Mammary epithelial cell (primary cell): ENCODE results near the gene MGA.

ENCODE experiments used
- CTCF ChIP-seq, 2 donors: IDR thresholded peaks in 1 of 2; conservative IDR thresholded peaks in 1 of 2; 2 replicates each; pipeline ENCODE4 v1.5.1; 2011 to 2012; ENCODE audit warnings: inconsistent platforms in 2 of 2, low read length in 2 of 2, mild to moderate bottlenecking in 2 of 2, control low read depth in 1 of 2, low read depth in 1 of 2; ENCODE audit not compliant: insufficient read depth in 1 of 2; ENCODE audit errors: extremely low read depth in 1 of 2
- EZH2 ChIP-seq: IDR thresholded peaks from 2 replicates; pipeline ENCODE4 v1.6.1; 2012; ENCODE audit warnings: low read length, inconsistent platforms, borderline replicate concordance

- TF ChIP-seq EZH2 (no peak), CTCF (conservative IDR thresholded peaks at IDR 0.05 in 1 of 2, IDR thresholded peaks at IDR 0.05 in 1 of 2; ENCODE audit: extremely low read depth in 1 of 2, insufficient read depth in 1 of 2, low read depth in 1 of 2, low read length in 2 of 2) (no peak)
Measured at GRCh38 chr15:41804916-41805666, 144.9 kb downstream of the MGA start.
